GM21786 (cell line): ENCODE data around the gene P4HB.

ENCODE experiments used
- ATAC-seq: cut with Tn5 transposase; IDR thresholded peaks from one replicate; pipeline ENCODE4 v1.9.1; 2021; ENCODE audit not compliant: unreplicated experiment

P4HB gene

GRCh38 chr17:81898029-81898866, 37.9 kb upstream of the P4HB start:
- ATAC-seq = no peak

GRCh38 chr17:81895400-81895799, 35.1 kb upstream of the P4HB start:
- ATAC-seq = no peak

DNA sequence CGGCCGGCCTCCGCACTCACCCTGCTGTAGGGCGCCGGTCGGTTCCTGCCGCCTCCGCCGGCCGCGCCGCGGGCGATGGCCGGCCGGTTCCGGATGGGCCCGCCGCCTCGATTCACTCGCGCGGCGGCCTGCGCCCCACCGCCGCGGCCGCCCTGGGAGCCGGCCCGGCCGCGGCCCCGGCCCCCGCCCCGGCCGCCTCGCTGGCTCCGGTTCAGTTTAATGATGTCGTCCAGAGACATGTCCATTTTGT, 30.9 kb upstream of the P4HB start:
- ATAC-seq = no peak

- ATAC-seq = no peak
Measured at GRCh38 chr17:81890447-81891302, 30.3 kb upstream of the P4HB start.

DNA sequence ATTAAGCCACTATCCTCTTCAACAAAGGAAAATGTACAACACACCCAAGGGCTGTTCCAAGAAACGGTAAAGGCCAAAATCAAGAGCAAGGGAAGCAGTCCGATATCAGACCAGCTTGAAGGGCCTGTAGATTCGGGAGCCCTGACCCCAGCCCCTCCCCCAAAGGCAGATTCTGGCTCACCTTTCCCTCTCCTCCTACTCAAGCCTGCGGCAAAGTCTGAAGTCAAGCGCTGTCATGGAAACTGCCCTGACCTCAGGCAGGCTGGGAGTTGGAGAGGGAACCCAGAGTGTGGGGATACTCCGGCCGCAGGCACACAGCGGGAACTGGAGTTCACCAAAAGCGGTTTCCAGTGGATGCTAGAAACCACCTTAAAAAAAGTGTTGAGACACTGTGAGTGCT, 29.3 kb upstream of the P4HB start:
- ATAC-seq = no peak

- no peak for ATAC-seq
Measured at GRCh38 chr17:81888988-81889595, 28.8 kb upstream of the P4HB start.

DNA sequence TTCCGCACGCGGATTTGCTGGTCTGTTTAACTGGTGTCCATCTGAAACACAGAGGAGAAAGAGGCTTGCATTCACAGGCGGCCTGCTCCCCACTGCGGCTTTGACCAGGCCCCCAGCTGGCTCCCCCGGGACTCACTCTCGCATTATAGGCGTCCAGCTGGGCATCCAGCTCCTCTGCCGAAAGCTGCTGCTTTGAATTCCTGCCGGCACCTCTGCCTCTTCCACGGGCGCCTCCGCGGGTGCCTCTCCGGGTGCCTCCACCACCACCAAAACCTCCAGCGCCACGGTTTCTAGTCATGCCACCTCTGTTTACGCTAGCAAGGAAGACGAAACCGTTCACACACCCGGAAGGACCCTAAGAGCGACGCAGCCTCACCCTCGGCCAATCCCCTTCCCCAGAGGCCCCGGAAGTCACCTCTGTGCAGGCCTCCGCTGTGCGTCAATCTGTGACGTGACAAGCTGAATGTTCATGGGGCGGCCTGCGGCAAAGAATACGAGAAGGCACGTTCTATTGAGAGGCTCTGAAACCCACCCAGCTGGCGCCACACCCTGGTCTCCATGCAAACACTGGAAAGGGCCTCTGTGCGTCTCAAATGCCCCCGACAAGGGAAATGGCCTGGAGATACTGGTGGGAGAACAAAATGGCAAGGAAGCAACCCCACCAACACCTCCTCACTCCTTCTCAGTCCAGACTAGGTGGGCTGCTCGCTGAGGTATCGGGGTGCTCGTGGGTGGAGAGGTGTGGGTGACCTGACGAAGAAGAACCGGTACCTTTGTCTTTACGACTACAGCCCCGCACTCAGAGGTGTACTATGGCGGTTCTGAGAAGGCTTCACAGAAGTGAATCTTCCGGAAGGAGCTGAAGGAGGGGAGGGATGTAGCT, 28.0 kb upstream of the P4HB start:
- ATAC-seq = no peak

DNA sequence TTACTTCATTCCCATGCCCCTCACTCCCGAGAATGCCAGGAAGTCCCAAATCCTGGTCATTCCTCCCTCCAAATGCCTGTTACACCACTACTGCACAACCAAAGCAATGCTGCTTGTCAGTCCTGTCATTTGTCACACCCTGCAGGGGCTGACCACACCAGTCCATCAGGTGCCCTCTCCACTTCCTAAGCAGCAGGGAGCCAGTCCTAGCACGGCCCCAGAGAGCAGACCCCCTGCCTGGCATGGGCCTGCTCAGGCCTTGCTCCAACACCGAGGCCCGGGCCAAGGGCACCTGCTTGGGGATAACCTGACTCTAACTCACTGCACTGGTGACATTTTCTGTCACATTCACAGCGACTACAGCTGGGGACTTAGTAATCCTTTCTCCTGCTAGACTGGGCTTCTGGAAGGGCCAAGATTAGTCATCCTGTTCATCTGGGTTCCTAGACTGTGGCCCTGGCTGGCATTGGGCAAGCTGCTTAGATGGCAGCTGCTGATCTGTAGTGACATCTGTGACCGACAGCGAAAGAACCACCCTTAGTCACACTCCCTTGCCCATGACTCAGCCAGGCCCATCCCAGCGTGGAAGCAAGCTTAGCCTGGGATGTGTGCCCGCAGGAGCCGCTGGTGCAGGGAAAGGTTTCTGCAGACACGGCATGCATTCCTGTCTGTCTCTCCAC, 25.7 kb upstream of the P4HB start:
- ATAC-seq = no peak

- ATAC-seq = no peak
Measured at GRCh38 chr17:81885454-81885853, 25.1 kb upstream of the P4HB start.

- no peak for ATAC-seq
Measured at GRCh38 chr17:81884968-81885367, 24.6 kb upstream of the P4HB start.

- ATAC-seq = no peak
Measured at GRCh38 chr17:81884520-81884919, 24.2 kb upstream of the P4HB start.

DNA sequence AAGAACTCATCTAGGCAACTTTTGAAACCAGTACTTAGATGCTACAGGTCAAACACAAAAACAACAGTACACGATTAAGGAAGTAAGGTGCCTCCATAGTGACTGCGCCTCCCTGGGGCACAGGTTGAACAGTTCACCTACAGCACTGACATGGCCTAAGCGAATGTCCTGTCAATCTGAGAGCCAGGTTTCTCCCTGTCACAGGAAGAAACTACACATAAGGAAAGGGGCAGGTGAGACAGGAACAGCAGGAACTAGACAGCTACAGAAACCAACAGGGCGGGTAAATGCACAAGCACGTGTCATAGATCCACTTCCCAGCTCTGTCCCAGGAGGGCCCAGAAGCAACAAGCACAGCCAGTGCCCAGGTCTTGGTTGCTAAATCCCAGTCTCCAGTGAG, 18.8 kb upstream of the P4HB start:
- no peak for ATAC-seq

DNA sequence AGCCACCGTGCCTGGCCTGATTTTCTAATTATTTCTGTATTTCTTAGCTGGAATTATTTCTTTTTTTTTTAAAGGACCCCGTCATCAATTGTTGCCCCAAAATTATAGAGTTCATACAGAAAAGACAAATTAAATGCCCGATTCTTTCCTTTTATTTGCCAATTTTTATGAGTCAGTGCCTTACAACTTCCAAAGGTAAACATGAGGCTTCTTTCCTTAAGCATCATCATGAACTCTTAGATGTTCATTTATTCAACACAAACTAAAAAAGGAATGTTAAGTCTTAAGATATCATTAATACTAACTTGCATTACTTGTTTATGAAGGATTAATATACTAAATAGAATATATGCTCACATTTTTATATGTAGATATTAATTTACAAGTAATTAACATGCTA, 18.0 kb upstream of the P4HB start:
- ATAC-seq = no peak

DNA sequence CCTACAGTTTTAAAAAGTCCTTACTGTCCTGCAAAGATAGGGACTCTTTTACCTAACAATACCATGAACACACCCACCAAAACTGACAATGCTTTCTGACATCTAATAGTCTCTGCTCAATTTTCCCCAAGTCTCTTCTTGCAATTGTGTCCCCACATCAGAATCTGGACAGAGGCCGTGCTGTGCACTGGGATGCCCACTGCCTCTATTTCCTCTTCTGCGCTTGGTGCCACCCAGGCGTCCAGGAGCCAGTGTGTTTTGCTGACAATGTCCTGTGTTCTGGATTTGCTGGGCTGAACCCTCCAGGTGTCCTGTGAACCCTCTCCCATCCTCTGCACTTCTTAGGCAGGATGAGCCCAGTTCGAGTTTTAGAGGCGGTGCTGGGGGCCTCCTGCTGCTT, 17.2 kb upstream of the P4HB start:
- no peak for ATAC-seq

DNA sequence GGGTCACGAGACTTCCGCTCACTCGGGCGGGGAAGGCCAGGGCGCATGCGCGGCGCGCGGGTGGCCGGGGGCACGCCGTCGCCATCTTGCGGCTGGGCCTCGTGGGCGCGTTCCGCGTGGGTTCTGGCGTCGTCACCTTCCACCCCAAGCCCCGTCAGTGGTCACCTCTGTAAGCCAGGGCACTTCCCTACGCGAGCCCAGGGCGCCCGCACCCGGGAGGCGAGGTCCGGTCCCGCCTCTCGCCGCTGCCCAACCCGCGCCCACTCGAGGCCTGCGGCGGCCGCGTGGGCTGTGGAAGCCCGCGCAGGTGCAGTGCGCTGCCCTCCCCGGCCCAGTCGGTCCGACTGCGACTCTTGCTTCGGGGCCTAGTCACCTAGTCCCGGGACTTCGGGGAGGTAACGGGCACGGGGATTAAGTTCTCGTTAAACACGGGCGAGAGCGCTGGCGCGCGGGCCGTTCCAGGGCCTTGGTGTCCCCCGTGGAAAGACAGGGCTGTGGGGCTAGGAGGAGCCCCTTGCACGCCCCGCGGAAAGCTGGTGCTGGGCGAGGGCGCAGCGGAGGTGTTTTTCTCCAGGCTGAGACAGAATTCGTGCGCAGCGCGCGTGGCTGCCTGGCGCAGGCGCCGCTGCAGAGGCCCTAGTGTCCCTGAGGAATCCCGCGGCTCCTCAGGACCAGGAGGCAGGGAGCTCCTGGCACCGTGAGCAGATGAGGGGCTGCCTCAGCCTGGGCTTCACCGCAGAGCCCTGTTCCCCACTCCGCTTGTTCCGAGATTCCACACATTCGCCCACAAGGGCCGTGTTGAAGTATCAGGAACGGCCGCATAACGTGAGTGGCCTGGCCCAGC, 11.3 kb upstream of the P4HB start:
- ATAC-seq = peak; percentile 12

- peak; percentile 51 for ATAC-seq
Measured at GRCh38 chr17:81870981-81871386, 10.6 kb upstream of the P4HB start, which contains the start of gene ARHGDIA. Gene ARHGDIA, minus strand, starts transcription at chr17:81871337. Its CDS starts 1,407 bp downstream, at chr17:81869930.

DNA sequence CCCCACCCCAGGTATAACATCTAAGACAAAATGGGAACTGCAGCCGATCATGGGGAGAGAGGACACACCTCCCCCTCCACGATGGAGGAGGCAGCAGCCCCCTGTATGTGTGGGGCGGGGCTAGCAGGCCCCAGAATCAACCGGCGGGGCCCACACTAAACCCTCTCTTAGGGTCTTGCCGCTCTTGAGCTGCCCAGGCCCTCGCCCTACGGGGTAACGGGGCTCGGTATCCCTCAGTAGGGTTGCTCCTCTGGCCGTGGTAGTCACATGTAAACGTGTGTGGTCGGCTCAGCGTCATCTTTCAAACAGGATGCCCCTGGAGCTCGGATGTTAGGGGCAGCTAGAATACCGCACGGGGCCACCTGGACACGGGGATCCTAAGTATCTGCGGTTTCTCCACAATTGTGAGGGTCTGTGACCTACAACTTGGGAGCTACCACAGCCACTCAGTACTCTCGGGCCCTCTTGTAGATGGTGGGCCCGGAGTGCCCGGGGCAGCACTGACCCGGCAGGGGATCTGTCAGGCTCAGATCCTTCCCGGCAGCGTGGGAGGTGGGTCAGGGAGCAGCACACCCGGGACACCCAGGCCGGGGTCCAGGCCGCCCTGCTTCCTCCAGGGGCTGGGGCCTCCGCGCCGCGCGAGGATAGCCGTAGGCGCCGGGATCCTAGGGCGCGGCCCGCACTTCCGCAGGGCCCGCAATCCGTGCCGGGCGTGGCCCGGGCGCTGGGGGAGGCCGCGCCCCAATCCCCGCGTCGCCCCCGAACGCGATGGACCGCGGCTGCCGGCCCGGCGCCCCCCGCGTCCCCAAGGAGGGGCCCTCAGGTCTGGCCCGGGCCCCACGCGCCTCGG, 10.0 kb upstream of the P4HB start:
- peak; percentile 14 for ATAC-seq
